Activated CD4-positive, alpha-beta memory T cell treated with anti-CD3 and anti-CD28 coated beads for 36 hours (primary cell): Measurements from ENCODE around the gene ZBTB2. TPM values are rescaled to one million over a fixed set of nuclear protein-coding genes. Genes with fewer than 3 reads are reported as not detected.

ENCODE experiments used
- CTCF ChIA-PET: fragments of 350-600 bp; sonication (Branson Sonifier 250); formaldehyde crosslinking; loops from one replicate; lab custom pipeline; 2021; ENCODE audit warnings: antibody characterized with exemption, inconsistent platforms; lab: Charles Lee
- POLR2A ChIA-PET: fragments of 350-600 bp; sonication (Branson Sonifier 250); formaldehyde crosslinking; loops from one replicate; lab custom pipeline; 2021; ENCODE audit warnings: antibody characterized with exemption; lab: Charles Lee
- DNase-seq: peaks from one replicate; pipeline ENCODE4 v3.0.0-alpha.2; 2020
- H3K27ac Mint-ChIP-seq: one replicate; pipeline ENCODE4 v1.8.0; 2021; ENCODE audit warnings: mixed read lengths
- H3K27me3 Mint-ChIP-seq: one replicate; pipeline ENCODE4 v1.8.0; 2021; ENCODE audit warnings: mixed read lengths
- H3K36me3 Mint-ChIP-seq: one replicate; pipeline ENCODE4 v1.8.0; 2021; ENCODE audit warnings: mixed read lengths
- H3K4me1 Mint-ChIP-seq: one replicate; pipeline ENCODE4 v1.8.0; 2021; ENCODE audit warnings: low read depth, mixed read lengths
- H3K4me3 Mint-ChIP-seq: one replicate; pipeline ENCODE4 v1.8.0; 2021; ENCODE audit warnings: mild to moderate bottlenecking, mixed read lengths
- H3K9me3 Mint-ChIP-seq: one replicate; pipeline ENCODE4 v1.8.0; 2021; ENCODE audit warnings: mixed read lengths
- intact Hi-C: fragments of 100-400 bp; cut with micrococcal nuclease; formaldehyde crosslinking; loops from one replicate; pipeline ENCODE4 v1.15.1; 2023
- total RNA-seq, 2 experiments: library from RNA; stranded (reverse); gene quantifications; one replicate each; pipeline ENCODE4 v1.2.3, GENCODE V29; 2021

The ZBTB2 gene
- total RNA-seq, 2 experiments from 2014 or later: 14.0 to 15.6 TPM

- Mint-ChIP-seq H3K9me3 (no peaks in the 10 kb centered on the region), H3K27me3 (no peaks in the 10 kb centered on the region), H3K4me1 (peaks cover 63% of the 10 kb centered on the region), H3K27ac (peak overlapping the region; percentile 99), H3K36me3 (peaks cover 23% of the 10 kb centered on the region), H3K4me3 (peak overlapping the region; percentile 98)
- ChIA-PET POLR2A (no interaction called here), CTCF (interaction anchor here (5.9 kb wide), 1 partner anchor 13 kb away, joined by 41 read pairs; no protein-coding TSS in a partner anchor)
- intact Hi-C loops: loop anchor here (5.0 kb wide), 3 partner anchors 779 to 1826 kb away; partner anchors contain the start of gene GINM1
- no peak for DNase-seq
Observed at GRCh38 chr6:151393410-151393809, 2.1 kb upstream of the ZBTB2 start.

DNA sequence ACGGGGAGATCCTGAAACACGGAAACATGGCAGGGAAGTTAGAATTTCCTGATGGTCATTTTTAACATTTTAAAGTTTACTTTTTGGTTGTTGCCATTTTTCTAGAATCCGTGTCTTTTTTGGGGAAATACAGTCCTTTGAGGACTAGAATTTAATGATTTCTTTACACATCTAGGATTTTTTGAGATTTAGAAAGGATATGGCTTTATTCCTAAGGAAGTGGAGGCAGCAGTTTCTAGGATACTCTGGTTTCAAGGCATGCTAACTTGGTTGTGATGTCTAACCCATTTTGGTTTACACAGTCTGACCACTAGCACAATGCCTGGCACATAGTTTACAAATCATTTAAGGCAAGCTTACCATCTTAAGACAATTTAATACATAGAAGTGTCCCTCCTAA lies 1.1 kb upstream of the ZBTB2 start:
- POLR2A ChIA-PET: no interaction called here
- H3K27me3 Mint-ChIP-seq: no peaks in the 10 kb centered on the region
- H3K27ac Mint-ChIP-seq: peak overlapping the region; percentile 99
- peak overlapping the region; percentile 98 for H3K4me3 Mint-ChIP-seq
- H3K4me1 Mint-ChIP-seq: peaks cover 64% of the 10 kb centered on the region
- no peak for DNase-seq
- CTCF ChIA-PET: interaction anchor here (5.9 kb wide), 1 partner anchor 14 kb away, joined by 41 read pairs; no protein-coding TSS in a partner anchor
- H3K36me3 Mint-ChIP-seq: peaks cover 19% of the 10 kb centered on the region
- H3K9me3 Mint-ChIP-seq: no peaks in the 10 kb centered on the region
- intact Hi-C loops: loop anchor here (5.0 kb wide), 3 partner anchors 780 to 1825 kb away; partner anchors contain the start of gene GINM1

GRCh38 chr6:151390851-151391470 lies 398 bp downstream of the ZBTB2 start:
- peak overlapping the region; percentile 98 for H3K4me3 Mint-ChIP-seq
- H3K27ac Mint-ChIP-seq: peak overlapping the region; percentile 99
- H3K9me3 Mint-ChIP-seq: no peaks in the 10 kb centered on the region
- H3K27me3 Mint-ChIP-seq: no peaks in the 10 kb centered on the region
- ChIA-PET CTCF (interaction anchor here (1.2 to 1.5 kb wide), 2 partner anchors 16 to 17 kb away, joined by 3 to 4 read pairs; no protein-coding TSS in a partner anchor), POLR2A (interaction anchor here (0.9 to 2.0 kb wide), 6 partner anchors 10 to 1592 kb away, joined by 3 to 16 read pairs (median 12); partner anchors contain the start of genes FBXO5 and RMND1)
- peaks cover 62% of the 10 kb centered on the region for H3K4me1 Mint-ChIP-seq
- DNase-seq: peak; percentile 87
- intact Hi-C loops: loop anchor here (1.0 to 5.0 kb wide), 8 partner anchors 11 to 1824 kb away; partner anchors contain the start of genes GINM1 and RMND1
- H3K36me3 Mint-ChIP-seq: peaks cover 14% of the 10 kb centered on the region

DNA sequence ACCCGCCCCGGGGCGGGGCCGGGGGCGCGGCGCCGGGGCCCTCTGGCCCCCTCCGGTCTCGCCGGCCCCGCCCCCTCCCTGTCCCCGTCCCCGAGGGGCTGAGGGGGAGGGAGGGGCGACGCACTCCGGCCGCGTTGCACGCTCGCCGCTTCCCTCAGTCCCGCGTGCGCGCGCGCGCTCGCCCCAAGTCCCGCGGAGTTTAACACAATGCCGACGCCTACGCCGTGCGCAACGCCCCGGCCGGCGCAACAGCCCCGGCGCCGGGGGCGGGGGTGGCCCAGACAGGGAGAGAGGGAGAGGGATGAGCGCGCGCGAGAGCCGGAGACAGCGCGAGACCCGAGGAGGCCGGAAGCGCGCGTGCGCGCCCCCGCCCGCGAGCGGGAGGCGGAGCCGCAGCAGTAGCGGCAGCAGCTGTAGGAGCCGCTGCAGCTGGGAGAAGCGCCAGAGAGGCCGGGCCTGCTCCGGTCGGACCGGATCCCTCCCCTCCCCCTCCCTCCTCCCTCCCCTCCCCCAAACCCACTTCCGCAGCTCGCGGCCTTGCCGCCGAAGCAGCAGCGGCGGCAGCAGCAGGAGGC lies 996 bp downstream of the ZBTB2 start:
- peak overlapping the region; percentile 55 for H3K4me3 Mint-ChIP-seq
- POLR2A ChIA-PET: interaction anchor here (0.5 to 2.0 kb wide), 7 partner anchors 10 to 1593 kb away, joined by 3 to 16 read pairs (median 12); partner anchors contain the start of genes FBXO5 and RMND1
- intact Hi-C loops: loop anchor here (1.0 to 5.0 kb wide), 8 partner anchors 10 to 1823 kb away; partner anchors contain the start of genes GINM1 and RMND1
- H3K27me3 Mint-ChIP-seq: no peaks in the 10 kb centered on the region
- CTCF ChIA-PET: interaction anchor here (1.0 to 1.5 kb wide), 6 partner anchors 16 to 498 kb away, joined by 3 to 4 read pairs (median 4); no protein-coding TSS in a partner anchor
- no peaks in the 10 kb centered on the region for H3K9me3 Mint-ChIP-seq
- peaks cover 63% of the 10 kb centered on the region for H3K4me1 Mint-ChIP-seq
- peak; percentile 99 for DNase-seq
- H3K36me3 Mint-ChIP-seq: peaks cover 12% of the 10 kb centered on the region
- peak overlapping the region; percentile 72 for H3K27ac Mint-ChIP-seq

DNA sequence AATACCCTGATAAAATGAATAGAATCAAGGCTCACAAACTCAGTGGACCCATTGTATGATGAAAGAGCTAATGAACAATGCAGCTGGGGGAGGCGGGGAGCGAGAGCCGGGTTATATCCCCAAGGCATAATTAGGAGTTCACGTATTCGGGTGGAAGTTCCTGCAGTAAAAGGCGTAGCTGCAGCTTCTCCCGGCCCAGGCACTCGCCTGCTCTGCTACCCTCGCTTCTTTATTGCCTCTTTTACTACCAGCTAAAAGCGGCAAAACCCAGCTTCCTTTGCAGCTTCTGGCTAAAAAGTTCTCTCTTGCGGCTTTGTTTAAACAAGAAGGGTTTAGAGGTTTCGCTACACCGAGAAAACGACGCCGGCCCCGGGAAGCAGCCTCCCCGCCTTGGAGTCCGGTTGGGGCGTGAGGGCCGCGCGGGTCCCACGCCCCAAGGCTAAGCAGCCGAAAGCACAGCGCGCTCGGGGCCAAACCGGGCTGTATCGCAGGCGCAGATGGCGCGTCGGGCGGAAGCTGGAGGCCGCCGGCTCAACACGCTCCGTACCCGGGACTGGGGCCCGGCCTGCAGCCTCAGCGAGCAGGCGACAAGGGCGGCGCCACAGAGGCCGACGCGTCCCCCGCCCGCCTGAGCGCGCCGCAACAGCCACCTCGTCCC lies 1.6 kb downstream of the ZBTB2 start:
- Mint-ChIP-seq H3K27me3 (no peaks in the 10 kb centered on the region), H3K9me3 (no peaks in the 10 kb centered on the region), H3K4me3 (peak overlapping the region; percentile 89), H3K27ac (peak overlapping the region; percentile 97), H3K36me3 (peaks cover 11% of the 10 kb centered on the region), H3K4me1 (peaks cover 63% of the 10 kb centered on the region)
- CTCF ChIA-PET: interaction anchor here (0.6 to 1.5 kb wide), 8 partner anchors 12 to 886 kb away, joined by 3 to 4 read pairs (median 3); no protein-coding TSS in a partner anchor
- peak; percentile 60 for DNase-seq
- intact Hi-C loops: loop anchor here (1.0 to 5.0 kb wide), 8 partner anchors 9 to 1822 kb away; partner anchors contain the start of genes GINM1 and RMND1
- POLR2A ChIA-PET: interaction anchor here (0.5 to 2.0 kb wide), 8 partner anchors 9 to 1593 kb away, joined by 3 to 16 read pairs (median 9); partner anchors contain the start of genes FBXO5 and RMND1

DNA sequence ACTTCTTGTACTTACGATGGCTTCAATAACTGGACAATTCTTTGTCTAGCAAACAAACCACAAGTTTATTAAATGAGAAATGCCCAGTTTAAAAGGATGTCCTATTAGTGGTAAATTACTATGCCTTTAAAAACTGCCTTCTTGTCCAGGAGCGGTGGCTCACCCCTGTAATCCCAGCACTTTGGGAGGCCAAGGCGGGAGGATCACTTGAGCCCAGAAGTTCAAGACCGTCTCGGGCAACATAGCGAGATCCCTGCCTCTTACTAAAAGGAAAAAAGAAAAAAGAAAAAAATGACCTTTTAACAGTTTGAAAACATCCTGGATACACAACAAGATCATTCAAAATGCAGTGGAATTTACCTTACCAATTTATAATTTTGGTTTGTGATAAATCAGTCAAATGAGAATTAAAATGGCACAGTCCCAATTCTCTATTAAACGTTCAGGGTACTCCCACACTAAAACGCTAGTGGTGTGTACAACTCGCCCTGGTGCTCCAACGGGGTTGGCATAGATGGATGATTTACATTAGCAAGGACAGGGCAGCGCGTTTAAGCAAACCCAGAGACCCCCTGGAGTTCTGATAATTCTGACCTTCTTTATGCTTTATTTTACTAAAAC lies 2.3 kb downstream of the ZBTB2 start:
- Mint-ChIP-seq H3K36me3 (peaks cover 15% of the 10 kb centered on the region), H3K4me1 (peaks cover 65% of the 10 kb centered on the region), H3K27ac (peak overlapping the region; percentile 97), H3K9me3 (no peaks in the 10 kb centered on the region), H3K27me3 (no peaks in the 10 kb centered on the region), H3K4me3 (peak overlapping the region; percentile 89)
- ChIA-PET POLR2A (interaction anchor here (0.6 to 2.0 kb wide), 6 partner anchors 9 to 335 kb away, joined by 4 to 16 read pairs (median 12); partner anchors contain the start of gene RMND1), CTCF (interaction anchor here (0.6 to 1.3 kb wide), 6 partner anchors 11 to 887 kb away, joined by 3 to 4 read pairs (median 3); no protein-coding TSS in a partner anchor)
- no peak for DNase-seq
- intact Hi-C loops: no loop called here

GRCh38 chr6:151388236-151388635 lies 3.1 kb downstream of the ZBTB2 start:
- peaks cover 59% of the 10 kb centered on the region for H3K4me1 Mint-ChIP-seq
- H3K36me3 Mint-ChIP-seq: peaks cover 12% of the 10 kb centered on the region
- no peak for DNase-seq
- ChIA-PET CTCF (no interaction called here), POLR2A (interaction anchor here (1.1 kb wide), 1 partner anchor 14 kb away, joined by 4 read pairs; no protein-coding TSS in a partner anchor)
- H3K27me3 Mint-ChIP-seq: no peaks in the 10 kb centered on the region
- intact Hi-C loops: no loop called here
- no peaks in the 10 kb centered on the region for H3K9me3 Mint-ChIP-seq
- peak overlapping the region; percentile 39 for H3K4me3 Mint-ChIP-seq
- H3K27ac Mint-ChIP-seq: peak overlapping the region; percentile 75

- ChIA-PET CTCF (no interaction called here), POLR2A (interaction anchor here (1.1 kb wide), 1 partner anchor 13 kb away, joined by 4 read pairs; no protein-coding TSS in a partner anchor)
- H3K36me3 Mint-ChIP-seq: peaks cover 12% of the 10 kb centered on the region
- H3K27ac Mint-ChIP-seq: peak overlapping the region; percentile 70
- no peak overlapping the region for H3K4me3 Mint-ChIP-seq
- H3K4me1 Mint-ChIP-seq: peaks cover 50% of the 10 kb centered on the region
- no peak for DNase-seq
- intact Hi-C loops: no loop called here
- H3K9me3 Mint-ChIP-seq: no peaks in the 10 kb centered on the region
- H3K27me3 Mint-ChIP-seq: no peaks in the 10 kb centered on the region
Observed at GRCh38 chr6:151387175-151387970, 4.0 kb downstream of the ZBTB2 start.

- intact Hi-C loops: loop anchor here (1.0 kb wide), 1 partner anchor 9 kb away; no protein-coding TSS in a partner anchor
- Mint-ChIP-seq H3K36me3 (peaks cover 8% of the 10 kb centered on the region), H3K9me3 (no peaks in the 10 kb centered on the region), H3K4me3 (peak overlapping the region; percentile 49), H3K4me1 (peaks cover 62% of the 10 kb centered on the region), H3K27ac (peak overlapping the region; percentile 78), H3K27me3 (no peaks in the 10 kb centered on the region)
- ChIA-PET CTCF (interaction anchor here (0.6 to 0.9 kb wide), 3 partner anchors 9 to 61 kb away, joined by 3 to 4 read pairs (median 3); no protein-coding TSS in a partner anchor), POLR2A (no interaction called here)
- DNase-seq: no peak
Observed at GRCh38 chr6:151385177-151385576, 6.2 kb downstream of the ZBTB2 start.

DNA sequence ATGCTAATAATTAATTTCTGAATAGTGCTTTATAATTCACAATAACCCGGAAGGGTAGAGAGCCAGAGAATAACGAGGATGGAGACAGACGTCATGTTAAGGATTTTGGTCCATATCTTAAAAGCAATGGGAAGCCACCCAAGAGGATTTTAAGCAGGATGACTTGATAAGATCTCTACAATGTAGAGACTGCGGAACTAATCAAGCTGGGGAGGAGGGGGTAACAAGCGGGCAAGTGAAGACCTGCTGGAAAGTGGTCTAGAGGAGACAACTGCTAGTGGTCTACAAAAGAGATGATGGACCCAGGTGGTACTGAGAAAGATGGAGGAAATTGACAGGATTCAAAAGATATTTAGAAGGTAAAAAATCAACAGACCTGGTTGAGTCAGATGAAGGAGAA lies 7.2 kb downstream of the ZBTB2 start:
- Mint-ChIP-seq H3K4me3 (no peak overlapping the region), H3K4me1 (peaks cover 63% of the 10 kb centered on the region), H3K9me3 (no peaks in the 10 kb centered on the region), H3K36me3 (peaks cover 8% of the 10 kb centered on the region), H3K27ac (no peak overlapping the region), H3K27me3 (no peaks in the 10 kb centered on the region)
- no peak for DNase-seq
- intact Hi-C loops: no loop called here
- ChIA-PET CTCF (interaction anchor here (0.9 kb wide), 1 partner anchor 10 kb away, joined by 3 read pairs; no protein-coding TSS in a partner anchor), POLR2A (no interaction called here)
